ENCODE measurements around the gene CD177. TPM values are rescaled to one million over a fixed set of nuclear protein-coding genes. Genes with fewer than 3 reads are reported as not detected.
"Not testable (repeated sequence)": the region's sequence is repeated elsewhere in the genome, so short reads cannot be mapped to it uniquely, and the experiment has no call there.

The CD177 gene
- total RNA-seq, 4 donors from 2014 or later, result 0.24 to 1.3 (median 1.1) TPM; not detected in 1

DNA sequence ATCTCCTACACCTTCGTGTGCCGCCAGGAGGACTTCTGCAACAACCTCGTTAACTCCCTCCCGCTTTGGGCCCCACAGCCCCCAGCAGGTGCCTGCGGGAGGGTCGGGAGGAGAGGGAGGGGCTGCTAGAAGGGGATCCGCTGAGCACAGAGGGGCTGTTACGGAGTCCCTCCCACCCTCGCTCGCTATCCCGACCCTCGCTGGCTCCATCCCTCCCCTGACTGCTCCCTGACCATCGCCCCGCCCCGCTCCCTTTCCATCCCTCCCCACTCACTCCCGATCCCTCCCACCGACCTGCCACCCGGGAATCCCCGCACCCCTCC, 780 bp downstream of the CD177 start:
- DNase-seq, result no peak
- TF ChIP-seq, protein P1, sequence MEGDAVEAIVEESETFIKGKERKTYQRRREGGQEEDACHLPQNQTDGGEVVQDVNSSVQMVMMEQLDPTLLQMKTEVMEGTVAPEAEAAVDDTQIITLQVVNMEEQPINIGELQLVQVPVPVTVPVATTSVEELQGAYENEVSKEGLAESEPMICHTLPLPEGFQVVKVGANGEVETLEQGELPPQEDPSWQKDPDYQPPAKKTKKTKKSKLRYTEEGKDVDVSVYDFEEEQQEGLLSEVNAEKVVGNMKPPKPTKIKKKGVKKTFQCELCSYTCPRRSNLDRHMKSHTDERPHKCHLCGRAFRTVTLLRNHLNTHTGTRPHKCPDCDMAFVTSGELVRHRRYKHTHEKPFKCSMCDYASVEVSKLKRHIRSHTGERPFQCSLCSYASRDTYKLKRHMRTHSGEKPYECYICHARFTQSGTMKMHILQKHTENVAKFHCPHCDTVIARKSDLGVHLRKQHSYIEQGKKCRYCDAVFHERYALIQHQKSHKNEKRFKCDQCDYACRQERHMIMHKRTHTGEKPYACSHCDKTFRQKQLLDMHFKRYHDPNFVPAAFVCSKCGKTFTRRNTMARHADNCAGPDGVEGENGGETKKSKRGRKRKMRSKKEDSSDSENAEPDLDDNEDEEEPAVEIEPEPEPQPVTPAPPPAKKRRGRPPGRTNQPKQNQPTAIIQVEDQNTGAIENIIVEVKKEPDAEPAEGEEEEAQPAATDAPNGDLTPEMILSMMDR (IDR thresholded peaks at IDR 0.05), result no peak
- no peak for TF ChIP-seq POLR2A (IDR thresholded peaks at IDR 0.05)
- H3K27ac ChIP-seq, result no peak overlapping the region
- H3K4me1 ChIP-seq, result no peaks in the 10 kb centered on the region
- H3K4me3 ChIP-seq, result no peak overlapping the region
- intact Hi-C loops (cut with DNase I; ENCODE audit: low total_unique reads), result no loop called here
- H3K36me3 ChIP-seq, result no peaks in the 10 kb centered on the region
- H3K27me3 ChIP-seq, result peaks cover 0 to 4% of the 10 kb centered on the region in 2 donors
- H3K9me3 ChIP-seq, result no peaks in the 10 kb centered on the region

DNA sequence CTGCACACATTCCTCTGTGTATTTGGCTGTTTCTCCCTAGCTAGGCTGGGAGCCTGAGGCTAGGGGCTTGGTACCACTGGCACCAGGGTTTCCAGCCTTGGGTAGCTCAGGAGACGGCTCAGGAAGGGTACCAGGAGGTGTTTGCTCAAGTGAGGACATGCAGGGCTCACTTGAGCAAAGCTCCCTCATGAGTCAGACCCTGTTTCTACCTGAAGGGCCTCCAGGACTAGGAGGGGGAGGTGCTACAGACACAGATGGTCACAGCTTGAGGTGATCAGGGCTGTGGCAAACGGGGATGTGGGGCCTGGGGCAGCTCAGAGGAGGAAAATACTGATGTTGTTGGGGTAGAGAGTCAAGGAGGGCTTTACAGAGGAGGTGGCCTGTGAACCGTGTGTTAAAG, 3.3 kb downstream of the CD177 start:
- H3K4me1 ChIP-seq; H3K27ac ChIP-seq; intact Hi-C loops (cut with DNase I; ENCODE audit: low total_unique reads); H3K36me3 ChIP-seq; H3K4me3 ChIP-seq; DNase-seq; H3K27me3 ChIP-seq; H3K9me3 ChIP-seq: not testable (repeated sequence)

DNA sequence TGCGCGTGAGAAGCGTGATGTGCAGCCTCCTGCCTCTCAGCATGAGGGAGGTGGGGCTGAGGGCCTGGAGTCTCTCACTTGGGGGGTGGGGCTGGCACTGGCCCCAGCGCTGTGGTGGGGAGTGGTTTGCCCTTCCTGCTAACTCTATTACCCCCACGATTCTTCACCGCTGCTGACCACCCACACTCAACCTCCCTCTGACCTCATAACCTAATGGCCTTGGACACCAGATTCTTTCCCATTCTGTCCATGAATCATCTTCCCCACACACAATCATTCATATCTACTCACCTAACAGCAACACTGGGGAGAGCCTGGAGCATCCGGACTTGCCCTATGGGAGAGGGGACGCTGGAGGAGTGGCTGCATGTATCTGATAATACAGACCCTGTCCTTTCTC, 8.7 kb downstream of the CD177 start:
- Histone ChIP-seq H3K27me3 (no peaks in the 10 kb centered on the region), H3K4me3 (no peak overlapping the region), H3K36me3 (no peaks in the 10 kb centered on the region), H3K4me1 (no peaks in the 10 kb centered on the region), H3K27ac (no peak overlapping the region), H3K9me3 (no peaks in the 10 kb centered on the region)
- DNase-seq, result no peak
- intact Hi-C loops (cut with DNase I; ENCODE audit: low total_unique reads), result no loop called here
- TF ChIP-seq, protein P1 (IDR thresholded peaks at IDR 0.05), result no peak
- TF ChIP-seq POLR2A (IDR thresholded peaks at IDR 0.05), result no peak

DNA sequence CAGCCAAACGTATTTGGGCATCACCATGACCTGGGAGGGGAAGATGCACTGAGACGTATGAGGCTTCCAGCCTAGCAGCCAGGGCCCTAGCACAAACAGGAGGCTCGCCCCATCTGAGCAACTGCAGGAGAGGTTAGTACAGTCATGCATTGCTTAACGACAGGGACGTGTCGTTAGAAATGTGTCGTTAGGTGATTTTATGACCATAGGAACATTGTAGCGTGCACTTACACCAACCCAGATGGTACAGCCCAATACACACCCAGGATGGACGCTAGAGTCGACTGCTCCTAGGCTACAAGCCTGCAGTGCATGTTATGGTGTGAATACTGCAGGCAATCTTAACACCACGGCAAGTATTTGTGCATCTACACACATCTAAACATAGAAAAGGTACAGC, 9.3 kb downstream of the CD177 start:
- Histone ChIP-seq H3K27ac (no peak overlapping the region), H3K36me3 (no peaks in the 10 kb centered on the region), H3K4me3 (no peak overlapping the region), H3K4me1 (no peaks in the 10 kb centered on the region), H3K27me3 (no peaks in the 10 kb centered on the region), H3K9me3 (no peaks in the 10 kb centered on the region)
- intact Hi-C loops (cut with DNase I; ENCODE audit: low total_unique reads), result no loop called here
- DNase-seq, result no peak
- TF ChIP-seq POLR2A (IDR thresholded peaks at IDR 0.05), result no peak
- TF ChIP-seq, protein P1 (IDR thresholded peaks at IDR 0.05), result no peak

DNA sequence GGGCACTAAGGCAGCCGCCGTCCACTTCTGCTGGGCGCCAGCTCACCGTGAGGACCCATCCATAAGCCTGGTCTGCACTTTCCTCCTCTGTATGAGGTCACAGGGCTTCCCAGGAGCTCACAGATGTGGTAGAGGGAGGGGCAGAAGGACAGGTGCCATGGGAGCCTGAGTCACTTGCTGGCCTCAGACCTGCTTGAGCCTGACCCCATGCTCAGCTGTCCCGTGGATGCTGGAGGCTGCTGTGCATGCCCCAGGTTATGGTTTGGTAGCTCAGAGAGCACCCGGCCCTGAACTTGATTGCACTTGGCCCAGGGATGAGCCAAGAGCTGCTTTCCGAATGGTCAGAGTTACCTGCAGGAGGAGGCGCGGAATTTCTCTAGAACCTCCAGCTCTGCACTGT, 12.2 kb downstream of the CD177 start:
- H3K27me3 ChIP-seq; intact Hi-C loops (cut with DNase I; ENCODE audit: low total_unique reads); H3K36me3 ChIP-seq; DNase-seq; H3K9me3 ChIP-seq; H3K4me1 ChIP-seq; H3K4me3 ChIP-seq; H3K27ac ChIP-seq: not testable (repeated sequence)

DNA sequence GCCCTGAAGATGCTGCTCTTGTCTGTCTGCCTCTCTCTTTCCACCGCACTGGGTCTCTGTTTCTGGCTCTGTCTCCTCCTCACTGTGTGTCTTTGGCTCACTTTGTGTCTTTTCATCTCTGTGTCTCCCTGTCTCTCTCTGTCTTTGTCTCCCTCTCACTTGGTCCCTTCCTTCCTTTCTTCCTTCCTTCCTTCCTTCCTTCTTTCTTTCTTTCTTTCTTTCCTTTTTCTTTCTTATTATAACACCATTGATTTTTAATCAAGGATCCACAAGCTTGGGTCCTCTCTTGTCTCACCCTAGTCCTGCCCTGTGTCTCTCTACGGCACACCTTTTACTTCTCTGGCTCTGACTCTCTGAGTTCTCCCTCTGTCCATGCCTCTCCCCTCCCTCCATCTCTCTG, 14.3 kb downstream of the CD177 start:
- Histone ChIP-seq H3K27me3 (no peaks in the 10 kb centered on the region), H3K9me3 (no peaks in the 10 kb centered on the region), H3K4me3 (no peak overlapping the region), H3K4me1 (no peaks in the 10 kb centered on the region), H3K27ac (no peak overlapping the region), H3K36me3 (no peaks in the 10 kb centered on the region)
- no peak for TF ChIP-seq POLR2A (IDR thresholded peaks at IDR 0.05)
- TF ChIP-seq, protein P1 (IDR thresholded peaks at IDR 0.05), result no peak
- DNase-seq, result no peak
- intact Hi-C loops (cut with DNase I; ENCODE audit: low total_unique reads), result no loop called here

DNA sequence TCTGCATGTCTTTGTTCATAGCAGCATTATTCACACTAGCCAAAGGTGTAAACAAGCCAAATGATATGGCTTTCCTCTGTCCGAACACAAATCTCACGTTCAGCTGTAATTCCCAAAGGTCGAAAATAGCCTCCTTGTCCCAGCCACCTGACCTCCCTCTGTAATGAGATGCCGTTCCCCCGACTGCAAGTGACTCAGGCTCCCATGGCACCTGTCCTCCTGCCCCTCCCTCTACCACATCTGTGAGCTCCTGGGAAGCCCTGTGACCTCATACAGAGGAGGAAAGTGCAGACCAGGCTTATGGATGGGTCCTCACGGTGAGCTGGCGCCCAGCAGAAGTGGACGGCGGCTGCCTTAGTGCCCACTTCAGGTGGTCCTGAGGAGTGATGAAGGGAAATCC, 15.4 kb downstream of the CD177 start:
- H3K4me1 ChIP-seq; H3K4me3 ChIP-seq; H3K27ac ChIP-seq; H3K36me3 ChIP-seq; H3K9me3 ChIP-seq; DNase-seq; intact Hi-C loops (cut with DNase I; ENCODE audit: low total_unique reads); H3K27me3 ChIP-seq: not testable (repeated sequence)

Measured in uterus (tissue), 4 donors.